Fibroblast of peridontal ligament (primary cell): ENCODE data around the gene HLA-DMB.
A peak's percentile ranks its signal among the peaks of the same experiment; 100 is the strongest.

Experiments
- DNase-seq: peaks from one replicate; pipeline ENCODE4 v3.0.0-alpha.2; 2010; ENCODE audit errors: extremely low read depth

Gene HLA-DMB

GRCh38 chr6:32940656-32941213, at the start of gene HLA-DMB:
TSS of gene HLA-DMB (minus strand) at chr6:32941028. CDS start at chr6:32940807, 221 bp downstream.
- peak; percentile 79 for DNase-seq

DNA sequence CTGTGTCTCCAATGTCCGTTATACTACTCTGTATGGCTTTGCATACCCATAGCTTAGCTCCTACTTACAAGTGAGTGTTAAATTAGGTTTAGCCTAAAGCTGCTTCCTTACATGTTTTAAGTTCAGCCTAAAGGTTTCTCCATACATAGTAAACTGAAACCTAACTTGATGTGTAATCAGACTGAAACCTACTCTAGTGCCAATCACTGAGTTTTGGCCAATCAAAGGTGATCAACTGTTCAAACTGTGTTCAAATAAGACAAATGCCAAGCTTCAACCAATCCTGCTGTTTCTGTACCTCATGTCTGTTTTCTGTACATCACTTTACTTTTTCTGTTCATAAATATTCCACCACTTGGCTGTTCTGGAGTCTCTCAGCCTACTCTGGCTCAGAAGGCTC, 48.5 kb upstream of the HLA-DMB start:
- no peak for DNase-seq

GRCh38 chr6:32984622-32985389, 44.0 kb upstream of the HLA-DMB start:
- DNase-seq, result peak; percentile 83

DNA sequence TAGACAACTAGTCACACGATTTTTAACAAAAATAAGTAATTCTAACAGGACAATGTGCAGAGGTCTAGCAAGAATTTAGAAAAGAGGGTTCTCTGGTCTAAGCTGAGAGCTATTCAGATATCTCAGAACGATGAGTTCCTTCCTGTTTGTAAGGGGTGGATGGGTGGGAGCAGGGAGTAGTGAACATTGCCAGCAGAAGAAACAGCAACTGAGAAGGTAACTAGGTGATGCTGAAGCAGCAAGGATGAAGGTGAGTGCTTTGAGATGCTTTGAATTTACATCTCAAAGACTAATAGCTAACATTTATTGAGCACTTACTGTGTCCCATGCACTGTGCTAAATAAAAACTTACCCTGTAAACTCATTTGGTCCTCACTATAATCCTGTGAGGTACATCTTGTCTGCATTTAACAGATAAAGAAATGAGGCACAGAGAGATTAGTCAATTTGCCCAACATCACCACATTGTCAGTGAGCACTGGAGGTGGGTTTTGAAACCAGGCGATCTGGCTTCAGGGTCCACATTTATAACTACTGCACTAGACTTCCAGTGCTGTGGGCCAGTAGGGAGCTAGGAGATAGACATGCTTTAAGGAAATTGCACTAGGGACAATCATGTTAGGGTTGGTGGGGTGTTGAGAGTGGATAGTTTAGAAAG, 43.3 kb upstream of the HLA-DMB start:
- no peak for DNase-seq

- DNase-seq, result no peak
Observed at GRCh38 chr6:32983493-32983848, 42.6 kb upstream of the HLA-DMB start.

- no peak for DNase-seq
Observed at GRCh38 chr6:32982702-32983492, 42.1 kb upstream of the HLA-DMB start.

DNA sequence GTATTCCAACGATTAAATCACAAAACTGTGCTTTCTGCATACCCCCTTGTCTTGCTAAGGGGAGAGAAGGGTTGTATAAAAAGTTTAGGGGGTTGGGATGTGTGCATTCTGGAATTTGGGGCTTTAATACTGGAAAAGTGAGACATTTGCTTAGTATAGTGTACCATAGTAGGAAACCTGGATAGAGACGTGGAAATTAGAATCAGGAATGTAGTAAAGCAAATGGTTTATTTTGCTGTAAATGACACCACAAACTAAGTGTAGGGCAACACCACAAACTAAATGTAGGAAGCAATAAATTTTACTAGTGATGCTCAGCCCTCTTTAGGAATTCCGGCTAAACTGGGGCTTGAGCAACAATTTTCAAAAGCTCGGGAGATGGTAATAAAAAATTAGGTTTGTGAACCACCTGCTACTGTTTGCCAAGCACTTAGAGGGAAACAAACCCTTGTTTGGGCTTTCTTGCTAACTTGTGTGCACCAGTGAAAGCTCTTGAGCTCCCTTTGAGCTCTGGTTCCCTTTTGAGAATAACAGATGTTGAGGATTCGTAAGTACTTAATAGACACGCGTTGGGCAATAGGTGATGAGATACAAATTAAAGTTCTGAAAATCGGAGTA, 41.4 kb upstream of the HLA-DMB start:
- no peak for DNase-seq

DNA sequence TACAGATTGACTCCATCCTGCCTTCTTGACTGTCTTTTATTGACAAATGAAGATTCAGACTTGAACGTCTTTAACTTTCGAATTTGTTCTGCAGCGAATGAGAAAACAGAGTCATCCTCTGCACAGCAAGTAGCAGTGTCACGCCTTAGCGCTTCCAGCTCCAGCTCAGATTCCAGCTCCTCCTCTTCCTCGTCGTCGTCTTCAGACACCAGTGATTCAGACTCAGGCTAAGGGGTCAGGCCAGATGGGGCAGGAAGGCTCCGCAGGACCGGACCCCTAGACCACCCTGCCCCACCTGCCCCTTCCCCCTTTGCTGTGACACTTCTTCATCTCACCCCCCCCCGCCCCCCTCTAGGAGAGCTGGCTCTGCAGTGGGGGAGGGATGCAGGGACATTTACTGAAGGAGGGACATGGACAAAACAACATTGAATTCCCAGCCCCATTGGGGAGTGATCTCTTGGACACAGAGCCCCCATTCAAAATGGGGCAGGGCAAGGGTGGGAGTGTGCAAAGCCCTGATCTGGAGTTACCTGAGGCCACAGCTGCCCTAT, 39.7 kb upstream of the HLA-DMB start:
- no peak for DNase-seq

GRCh38 chr6:32979720-32980487, 39.1 kb upstream of the HLA-DMB start:
- no peak for DNase-seq

DNA sequence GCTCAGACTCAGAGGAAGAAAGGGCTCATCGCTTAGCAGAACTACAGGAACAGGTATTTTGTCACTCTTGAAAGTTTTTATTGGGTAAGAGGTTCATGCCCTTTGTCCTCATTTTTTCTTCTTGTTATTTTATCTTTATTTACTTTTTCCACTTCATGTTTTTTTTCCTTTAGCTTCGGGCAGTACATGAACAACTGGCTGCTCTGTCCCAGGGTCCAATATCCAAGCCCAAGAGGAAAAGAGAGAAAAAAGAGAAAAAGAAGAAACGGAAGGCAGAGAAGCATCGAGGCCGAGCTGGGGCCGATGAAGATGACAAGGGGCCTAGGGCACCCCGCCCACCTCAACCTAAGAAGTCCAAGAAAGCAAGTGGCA, 37.1 kb upstream of the HLA-DMB start:
- DNase-seq, result no peak

DNA sequence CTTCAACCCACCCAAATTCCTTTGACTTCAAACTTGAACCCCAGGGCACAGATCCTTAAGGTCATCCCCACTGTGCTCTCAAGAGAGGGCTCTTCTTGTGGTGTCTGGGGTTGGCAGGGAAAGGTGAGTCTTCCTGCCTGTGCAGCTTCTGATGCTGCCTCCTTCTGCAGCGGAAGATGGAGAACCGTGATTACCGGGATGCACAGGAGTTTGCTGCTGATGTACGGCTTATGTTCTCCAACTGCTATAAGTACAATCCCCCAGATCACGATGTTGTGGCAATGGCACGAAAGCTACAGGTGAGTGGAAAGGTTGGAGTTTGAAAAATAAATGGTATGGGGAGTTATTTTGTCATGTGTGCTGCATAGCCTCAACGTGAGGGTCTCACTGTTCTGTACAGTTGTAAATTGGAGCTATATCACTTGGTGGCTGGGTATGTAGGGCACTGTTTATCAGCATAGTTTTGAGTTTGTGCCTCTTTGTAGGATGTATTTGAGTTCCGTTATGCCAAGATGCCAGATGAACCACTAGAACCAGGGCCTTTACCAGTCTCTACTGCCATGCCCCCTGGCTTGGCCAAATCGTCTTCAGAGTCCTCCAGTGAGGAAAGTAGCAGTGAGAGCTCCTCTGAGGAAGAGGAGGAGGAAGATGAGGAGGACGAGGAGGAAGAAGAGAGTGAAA, 36.6 kb upstream of the HLA-DMB start:
- DNase-seq, result no peak

- DNase-seq, result no peak
Observed at GRCh38 chr6:32976334-32977069, 35.7 kb upstream of the HLA-DMB start.

GRCh38 chr6:32975886-32976285, 35.1 kb upstream of the HLA-DMB start:
- DNase-seq, result no peak

GRCh38 chr6:32974541-32975308, 33.9 kb upstream of the HLA-DMB start:
- DNase-seq, result no peak

GRCh38 chr6:32974016-32974333, 33.1 kb upstream of the HLA-DMB start:
- DNase-seq, result peak; percentile 67

GRCh38 chr6:32973144-32974015, 32.6 kb upstream of the HLA-DMB start:
- peak; percentile 34 for DNase-seq

GRCh38 chr6:32972353-32973143, 31.7 kb upstream of the HLA-DMB start:
- DNase-seq, result no peak
